Liver (tissue), 9 donors: ENCODE results near the gene CD96. TPM values are rescaled to one million over a fixed set of nuclear protein-coding genes. Genes with fewer than 3 reads are reported as not detected.
"Not testable (repeated sequence)": the region's sequence is repeated elsewhere in the genome, so short reads cannot be mapped to it uniquely, and the experiment has no call there.

Experiments used
- DNase-seq: peaks from one replicate; pipeline ENCODE4 v3.0.0-alpha.2; 2017; ENCODE audit warnings: low spot score
- H3K27ac ChIP-seq, 2 donors: one replicate each; pipeline ENCODE4 v1.7.0; 2013; ENCODE audit warnings: inconsistent platforms in 2 of 2, low read length in 2 of 2, control low read depth in 1 of 2, low read depth in 1 of 2, mild to moderate bottlenecking in 1 of 2
- H3K27me3 ChIP-seq, 4 donors: one replicate each; pipeline versions ENCODE4 v1.6.1 to v1.7.0; 2013; ENCODE audit warnings: low read length in 3 of 4, inconsistent platforms in 1 of 4, mild to moderate bottlenecking in 1 of 4, moderate library complexity in 1 of 4; ENCODE audit not compliant: control insufficient read depth in 4 of 4, insufficient read depth in 4 of 4
- H3K36me3 ChIP-seq, 4 donors: one replicate each; pipeline versions ENCODE4 v1.6.1 to v1.7.0; 2013; ENCODE audit warnings: low read length in 3 of 4, mild to moderate bottlenecking in 3 of 4, low read depth in 1 of 4, moderate library complexity in 1 of 4; ENCODE audit not compliant: control insufficient read depth in 4 of 4, insufficient read depth in 3 of 4
- H3K4me1 ChIP-seq, 4 donors: one replicate each; pipeline versions ENCODE4 v1.6.1 to v1.7.0; 2013; ENCODE audit warnings: low read length in 3 of 4, mild to moderate bottlenecking in 3 of 4, moderate library complexity in 1 of 4; ENCODE audit not compliant: control insufficient read depth in 4 of 4, insufficient read depth in 4 of 4
- H3K4me3 ChIP-seq, 3 donors: one replicate each; pipeline versions ENCODE4 v1.6.1 to v1.7.0; 2013; ENCODE audit warnings: low read length in 3 of 3, control low read depth in 1 of 3, low read depth in 1 of 3, mild to moderate bottlenecking in 1 of 3
- H3K9ac ChIP-seq, 2 donors: one replicate each; pipeline ENCODE4 v1.7.0; 2013; ENCODE audit warnings: low read length in 2 of 2, mild to moderate bottlenecking in 2 of 2, moderate library complexity in 2 of 2, control low read depth in 1 of 2, low read depth in 1 of 2
- H3K9me3 ChIP-seq, 4 donors: one replicate each; pipeline versions ENCODE4 v1.6.1 to v1.7.0; 2013; ENCODE audit warnings: low read length in 3 of 4; ENCODE audit not compliant: control insufficient read depth in 4 of 4
- ATF3 ChIP-seq: IDR thresholded peaks from 2 replicates; pipeline ENCODE4 v1.6.1; 2016; ENCODE audit warnings: antibody characterized with exemption
- CTCF ChIP-seq: fragments of 150-350 bp; IDR thresholded peaks from 2 replicates; pipeline ENCODE4 v1.5.1; 2017; ENCODE audit warnings: improper control_type of control experiment, low read depth, low read length; ENCODE audit not compliant: missing input control
- EGR1 ChIP-seq, 2 donors: IDR thresholded peaks; 2 replicates each; pipeline ENCODE4 v1.6.1; 2016 to 2018; ENCODE audit warnings: antibody characterized with exemption in 2 of 2, low read depth in 2 of 2
- FOXA1 ChIP-seq: IDR thresholded peaks from 2 replicates; pipeline ENCODE4 v1.6.1; 2016; ENCODE audit warnings: antibody characterized with exemption
- FOXA2 ChIP-seq: IDR thresholded peaks from 2 replicates; pipeline ENCODE4 v1.6.1; 2016; ENCODE audit warnings: antibody characterized with exemption
- NR2F2 ChIP-seq: IDR thresholded peaks from 2 replicates; pipeline ENCODE4 v1.6.1; 2016; ENCODE audit warnings: antibody characterized with exemption
- RAD21 ChIP-seq, 2 donors: IDR thresholded peaks; 2 replicates each; pipeline ENCODE4 v1.6.1; 2016; ENCODE audit warnings: antibody characterized with exemption in 2 of 2, mild to moderate bottlenecking in 2 of 2
- RXRA ChIP-seq, 2 donors: IDR thresholded peaks; 2 replicates each; pipeline ENCODE4 v1.6.1; 2017 to 2018; ENCODE audit warnings: antibody characterized with exemption in 2 of 2, mild to moderate bottlenecking in 1 of 2
- SP1 ChIP-seq: IDR thresholded peaks from 2 replicates; pipeline ENCODE4 v1.6.1; 2018; ENCODE audit warnings: antibody characterized with exemption, mild to moderate bottlenecking
- YY1 ChIP-seq: IDR thresholded peaks from 2 replicates; pipeline ENCODE4 v1.6.1; 2016; ENCODE audit warnings: antibody characterized with exemption, mild to moderate bottlenecking
- WGBS: extraction: QIAGEN DNeasy Blood & Tissue Kit; methylation state at CpG from one replicate; pipeline ENCODE4 v1.1.7; 2013; 5-methylcytosine and 5-hydroxymethylcytosine counted together
- polyA plus RNA-seq, 2 donors: library from polyadenylated mRNA; stranded (reverse) in 1 of 2; unstranded in 1 of 2; fragments of 200-250 nt in 1 of 2; fragments of >200 nt in 1 of 2; fragmentation: Nextera tagmentation in 1 of 2; extraction: Ambion mirVana in 1 of 2; gene quantifications; one replicate each; pipeline versions ENCODE4 v1.2.1 to v1.2.3, GENCODE V29; 2013 to 2015
- total RNA-seq, 2 donors: library from RNA; depleted of rRNA; stranded (reverse); fragments of >200 nt; gene quantifications; one replicate each; pipeline ENCODE4 v1.2.3, GENCODE V29; 2014
- TF ChIP-seq, protein P1 (sequence below): IDR thresholded peaks from 2 replicates; pipeline ENCODE4 v1.6.1; 2016; ENCODE audit warnings: antibody characterized with exemption
- TF ChIP-seq, protein P2 (sequence below): IDR thresholded peaks from 2 replicates; pipeline ENCODE4 v1.6.1; 2016; ENCODE audit warnings: antibody characterized with exemption, mild to moderate bottlenecking
- TF ChIP-seq, protein P3 (sequence below): IDR thresholded peaks from 2 replicates; pipeline ENCODE4 v1.6.1; 2016; ENCODE audit warnings: antibody characterized with exemption
- donor health status: healthy.
- donor health status: healthy.
- donor health status: healthy.
- donor health status: healthy.
- donor health status: healthy.

CD96 gene
- total and polyA plus RNA-seq, 4 donors = 0.46 to 2.7 (median 0.92) TPM

DNA sequence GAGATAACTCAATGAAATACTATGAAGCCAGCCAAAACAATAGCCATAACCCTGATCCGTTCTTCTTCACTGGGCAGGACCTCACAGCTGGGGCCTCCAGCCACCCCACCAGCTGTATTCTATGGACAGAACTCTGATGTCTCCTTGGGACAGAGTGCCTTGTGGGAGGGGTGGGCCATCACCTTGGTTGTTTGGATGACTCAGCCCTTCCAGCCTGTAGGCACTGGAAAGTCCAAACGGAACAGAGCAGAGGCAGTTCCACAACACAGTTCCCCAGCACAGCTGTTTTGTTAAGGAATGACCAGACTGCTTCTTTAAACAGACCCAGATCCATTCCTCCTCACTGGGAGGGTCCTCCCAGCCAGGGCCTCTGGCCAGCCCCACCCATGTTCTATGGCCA, 85.1 kb downstream of the CD96 start:
- no peaks in the 10 kb centered on the region for H3K4me1 ChIP-seq
- no peak overlapping the region for H3K27ac ChIP-seq
- peaks cover 0 to 2% (median 0%) of the 10 kb centered on the region in 4 donors for H3K27me3 ChIP-seq
- H3K9me3 ChIP-seq = peaks cover 0 to 4% (median 1%) of the 10 kb centered on the region in 4 donors
- TF ChIP-seq, protein P1, sequence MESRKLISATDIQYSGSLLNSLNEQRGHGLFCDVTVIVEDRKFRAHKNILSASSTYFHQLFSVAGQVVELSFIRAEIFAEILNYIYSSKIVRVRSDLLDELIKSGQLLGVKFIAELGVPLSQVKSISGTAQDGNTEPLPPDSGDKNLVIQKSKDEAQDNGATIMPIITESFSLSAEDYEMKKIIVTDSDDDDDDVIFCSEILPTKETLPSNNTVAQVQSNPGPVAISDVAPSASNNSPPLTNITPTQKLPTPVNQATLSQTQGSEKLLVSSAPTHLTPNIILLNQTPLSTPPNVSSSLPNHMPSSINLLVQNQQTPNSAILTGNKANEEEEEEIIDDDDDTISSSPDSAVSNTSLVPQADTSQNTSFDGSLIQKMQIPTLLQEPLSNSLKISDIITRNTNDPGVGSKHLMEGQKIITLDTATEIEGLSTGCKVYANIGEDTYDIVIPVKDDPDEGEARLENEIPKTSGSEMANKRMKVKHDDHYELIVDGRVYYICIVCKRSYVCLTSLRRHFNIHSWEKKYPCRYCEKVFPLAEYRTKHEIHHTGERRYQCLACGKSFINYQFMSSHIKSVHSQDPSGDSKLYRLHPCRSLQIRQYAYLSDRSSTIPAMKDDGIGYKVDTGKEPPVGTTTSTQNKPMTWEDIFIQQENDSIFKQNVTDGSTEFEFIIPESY = no peak
- TF ChIP-seq SP1 (no peak), FOXA2 (no peak), YY1 (no peak), ATF3 (no peak), FOXA1 (no peak)
- TF ChIP-seq, protein P2, sequence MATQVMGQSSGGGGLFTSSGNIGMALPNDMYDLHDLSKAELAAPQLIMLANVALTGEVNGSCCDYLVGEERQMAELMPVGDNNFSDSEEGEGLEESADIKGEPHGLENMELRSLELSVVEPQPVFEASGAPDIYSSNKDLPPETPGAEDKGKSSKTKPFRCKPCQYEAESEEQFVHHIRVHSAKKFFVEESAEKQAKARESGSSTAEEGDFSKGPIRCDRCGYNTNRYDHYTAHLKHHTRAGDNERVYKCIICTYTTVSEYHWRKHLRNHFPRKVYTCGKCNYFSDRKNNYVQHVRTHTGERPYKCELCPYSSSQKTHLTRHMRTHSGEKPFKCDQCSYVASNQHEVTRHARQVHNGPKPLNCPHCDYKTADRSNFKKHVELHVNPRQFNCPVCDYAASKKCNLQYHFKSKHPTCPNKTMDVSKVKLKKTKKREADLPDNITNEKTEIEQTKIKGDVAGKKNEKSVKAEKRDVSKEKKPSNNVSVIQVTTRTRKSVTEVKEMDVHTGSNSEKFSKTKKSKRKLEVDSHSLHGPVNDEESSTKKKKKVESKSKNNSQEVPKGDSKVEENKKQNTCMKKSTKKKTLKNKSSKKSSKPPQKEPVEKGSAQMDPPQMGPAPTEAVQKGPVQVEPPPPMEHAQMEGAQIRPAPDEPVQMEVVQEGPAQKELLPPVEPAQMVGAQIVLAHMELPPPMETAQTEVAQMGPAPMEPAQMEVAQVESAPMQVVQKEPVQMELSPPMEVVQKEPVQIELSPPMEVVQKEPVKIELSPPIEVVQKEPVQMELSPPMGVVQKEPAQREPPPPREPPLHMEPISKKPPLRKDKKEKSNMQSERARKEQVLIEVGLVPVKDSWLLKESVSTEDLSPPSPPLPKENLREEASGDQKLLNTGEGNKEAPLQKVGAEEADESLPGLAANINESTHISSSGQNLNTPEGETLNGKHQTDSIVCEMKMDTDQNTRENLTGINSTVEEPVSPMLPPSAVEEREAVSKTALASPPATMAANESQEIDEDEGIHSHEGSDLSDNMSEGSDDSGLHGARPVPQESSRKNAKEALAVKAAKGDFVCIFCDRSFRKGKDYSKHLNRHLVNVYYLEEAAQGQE = no peak
- H3K4me3 ChIP-seq = no peak overlapping the region
- no peak overlapping the region for H3K9ac ChIP-seq
- H3K36me3 ChIP-seq = no peaks in the 10 kb centered on the region
- DNase-seq = no peak
- WGBS = 65% methylated on average over 2 of the region's 2 CpGs

- 97% methylated on average over 1 of the region's 1 CpG for WGBS
- not testable (repeated sequence) for H3K4me1 ChIP-seq, H3K27me3 ChIP-seq, H3K9ac ChIP-seq, H3K27ac ChIP-seq, H3K36me3 ChIP-seq, DNase-seq, H3K9me3 ChIP-seq, H3K4me3 ChIP-seq
Measured at GRCh38 chr3:111629018-111629417, 87.0 kb downstream of the CD96 start.

DNA sequence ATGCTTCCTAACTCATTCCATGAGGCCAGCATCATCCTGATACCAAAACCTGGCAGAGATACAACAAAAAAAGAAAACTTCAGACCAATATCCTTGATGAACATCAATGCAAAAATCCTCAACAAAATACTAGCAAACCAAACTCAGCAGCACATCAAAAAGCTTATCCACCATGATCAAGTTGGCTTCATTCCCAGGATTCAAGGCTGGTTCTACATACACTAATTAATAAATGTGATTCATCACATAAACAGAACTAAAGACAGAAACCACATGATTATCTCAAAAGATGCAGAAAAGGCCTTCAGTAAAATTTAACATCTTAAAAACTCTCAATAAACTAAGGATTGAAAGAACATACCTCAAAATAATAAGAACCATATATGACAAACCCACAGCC, 88.6 kb downstream of the CD96 start:
- H3K4me3 ChIP-seq, H3K36me3 ChIP-seq, H3K27ac ChIP-seq, H3K9me3 ChIP-seq, DNase-seq, H3K4me1 ChIP-seq, H3K27me3 ChIP-seq, H3K9ac ChIP-seq: not testable (repeated sequence)

GRCh38 chr3:111635403-111635802, 93.4 kb downstream of the CD96 start:
- no peaks in the 10 kb centered on the region for H3K27me3 ChIP-seq
- no peak overlapping the region for H3K9ac ChIP-seq
- no peaks in the 10 kb centered on the region for H3K4me1 ChIP-seq
- no peak for DNase-seq
- no peak overlapping the region for H3K4me3 ChIP-seq
- WGBS = 61% methylated on average over 2 of the region's 2 CpGs
- H3K36me3 ChIP-seq = no peaks in the 10 kb centered on the region
- H3K27ac ChIP-seq = no peak overlapping the region
- H3K9me3 ChIP-seq = no peaks in the 10 kb centered on the region
- TF ChIP-seq RAD21 (IDR thresholded peaks at IDR 0.05) = no peak
- TF ChIP-seq, protein P3, sequence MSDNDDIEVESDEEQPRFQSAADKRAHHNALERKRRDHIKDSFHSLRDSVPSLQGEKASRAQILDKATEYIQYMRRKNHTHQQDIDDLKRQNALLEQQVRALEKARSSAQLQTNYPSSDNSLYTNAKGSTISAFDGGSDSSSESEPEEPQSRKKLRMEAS = no peak
- TF ChIP-seq FOXA1 = no peak
- no peak for TF ChIP-seq RXRA (IDR thresholded peaks at IDR 0.05)
- TF ChIP-seq CTCF = no peak
- TF ChIP-seq EGR1 (IDR thresholded peaks at IDR 0.05; ENCODE audit: low read depth in 2 of 2) = no peak
- no peak for TF ChIP-seq NR2F2
- TF ChIP-seq SP1 = no peak
- no peak for TF ChIP-seq FOXA2
- no peak for TF ChIP-seq YY1
